HG02884 (cell line): ENCODE data around the gene NR1I3.
A peak's percentile ranks its signal among the peaks of the same experiment; 100 is the strongest.

Source experiments
- ATAC-seq: cut with Tn5 transposase; IDR thresholded peaks from one replicate; pipeline ENCODE4 v1.9.1; 2021; ENCODE audit warnings: mild to moderate bottlenecking, moderate library complexity; ENCODE audit not compliant: unreplicated experiment

The NR1I3 gene

GRCh38 chr1:161196521-161197451 is 41.2 kb downstream of the NR1I3 start:
- ATAC-seq, result no peak

GRCh38 chr1:161196111-161196510 is 41.9 kb downstream of the NR1I3 start:
- no peak for ATAC-seq

GRCh38 chr1:161195171-161195570 is 42.8 kb downstream of the NR1I3 start:
- ATAC-seq, result no peak

GRCh38 chr1:161193561-161194235 is 44.3 kb downstream of the NR1I3 start:
- ATAC-seq, result no peak

- ATAC-seq, result peak; percentile 63
Measured at GRCh38 chr1:161192476-161193465, 45.2 kb downstream of the NR1I3 start.

GRCh38 chr1:161191971-161192370 is 46.0 kb downstream of the NR1I3 start:
- no peak for ATAC-seq

GRCh38 chr1:161190962-161191521 is 47.0 kb downstream of the NR1I3 start:
- no peak for ATAC-seq

GRCh38 chr1:161189036-161189435 is 49.0 kb downstream of the NR1I3 start:
- ATAC-seq, result no peak

GRCh38 chr1:161188381-161188780 is 49.6 kb downstream of the NR1I3 start:
- ATAC-seq, result no peak

GRCh38 chr1:161187311-161187710 is 50.7 kb downstream of the NR1I3 start:
- no peak for ATAC-seq

- no peak for ATAC-seq
Measured at GRCh38 chr1:161185732-161186311, 52.2 kb downstream of the NR1I3 start.

GRCh38 chr1:161185282-161185682 is 52.7 kb downstream of the NR1I3 start:
- ATAC-seq, result peak; percentile 68

GRCh38 chr1:161182214-161182613 is 55.8 kb downstream of the NR1I3 start:
- ATAC-seq, result no peak

- ATAC-seq, result no peak
Measured at GRCh38 chr1:161180639-161181038, 57.4 kb downstream of the NR1I3 start.

GRCh38 chr1:161179698-161180097 is 58.3 kb downstream of the NR1I3 start:
- no peak for ATAC-seq
